GM23338 (cell line): Measurements from ENCODE around the gene KSR2.

Experiments used
- CREB1 ChIP-seq: fragments of 250-450 bp; sonication (Bioruptor Pico); IDR thresholded peaks from 2 replicates; pipeline ENCODE4 v1.5.0; 2020; ENCODE audit warnings: low read depth, mild to moderate bottlenecking, moderate library complexity
- CTCF ChIP-seq, 2 experiments: fragments of 200-600 bp in 1 of 2; sonication (generic) in 1 of 2; conservative IDR thresholded peaks; 2 replicates each; pipeline versions ENCODE4 v1.5.1 to v1.6.1; 2016 to 2017; ENCODE audit warnings: antibody characterized with exemption in 2 of 2, low read depth in 2 of 2, mild to moderate bottlenecking in 2 of 2, moderate library complexity in 1 of 2
- EZH2 ChIP-seq: fragments of 200-600 bp; sonication (generic); IDR thresholded peaks from one replicate; pipeline ENCODE4 v1.8.0; 2017; ENCODE audit warnings: antibody characterized with exemption, mild to moderate bottlenecking, low read depth; ENCODE audit not compliant: unreplicated experiment
- EZH2phosphoT487 ChIP-seq: fragments of 200-600 bp; sonication (generic); IDR thresholded peaks from one replicate; pipeline ENCODE4 v1.8.1; 2018; ENCODE audit warnings: antibody characterized with exemption; ENCODE audit not compliant: unreplicated experiment
- JUNB ChIP-seq: IDR thresholded peaks from one replicate; pipeline ENCODE4 v1.6.1; 2016; ENCODE audit warnings: antibody characterized with exemption; ENCODE audit not compliant: unreplicated experiment
- POLR2AphosphoS5 ChIP-seq: IDR thresholded peaks from 2 replicates; pipeline ENCODE4 v1.6.1; 2016; ENCODE audit warnings: antibody characterized with exemption, low read depth
- ZNF462 ChIP-seq: fragments of 250-450 bp; sonication (Bioruptor Pico); IDR thresholded peaks from 2 replicates; pipeline ENCODE4 v1.5.0; 2020; ENCODE audit warnings: mild to moderate bottlenecking, moderate library complexity
- TF ChIP-seq, protein P1 (sequence below): IDR thresholded peaks from one replicate; pipeline ENCODE4 v1.6.1; 2018; ENCODE audit warnings: antibody characterized with exemption; ENCODE audit not compliant: unreplicated experiment

- TF ChIP-seq CTCF (conservative IDR thresholded peaks at IDR 0.05; ENCODE audit: low read depth in 2 of 2) (no peak), JUNB (no peak), POLR2AphosphoS5 (no peak), EZH2 (no peak), EZH2phosphoT487 (no peak), CREB1 (no peak), ZNF462 (CRISPR knock-in tag) (no peak)
- TF ChIP-seq, protein P1, sequence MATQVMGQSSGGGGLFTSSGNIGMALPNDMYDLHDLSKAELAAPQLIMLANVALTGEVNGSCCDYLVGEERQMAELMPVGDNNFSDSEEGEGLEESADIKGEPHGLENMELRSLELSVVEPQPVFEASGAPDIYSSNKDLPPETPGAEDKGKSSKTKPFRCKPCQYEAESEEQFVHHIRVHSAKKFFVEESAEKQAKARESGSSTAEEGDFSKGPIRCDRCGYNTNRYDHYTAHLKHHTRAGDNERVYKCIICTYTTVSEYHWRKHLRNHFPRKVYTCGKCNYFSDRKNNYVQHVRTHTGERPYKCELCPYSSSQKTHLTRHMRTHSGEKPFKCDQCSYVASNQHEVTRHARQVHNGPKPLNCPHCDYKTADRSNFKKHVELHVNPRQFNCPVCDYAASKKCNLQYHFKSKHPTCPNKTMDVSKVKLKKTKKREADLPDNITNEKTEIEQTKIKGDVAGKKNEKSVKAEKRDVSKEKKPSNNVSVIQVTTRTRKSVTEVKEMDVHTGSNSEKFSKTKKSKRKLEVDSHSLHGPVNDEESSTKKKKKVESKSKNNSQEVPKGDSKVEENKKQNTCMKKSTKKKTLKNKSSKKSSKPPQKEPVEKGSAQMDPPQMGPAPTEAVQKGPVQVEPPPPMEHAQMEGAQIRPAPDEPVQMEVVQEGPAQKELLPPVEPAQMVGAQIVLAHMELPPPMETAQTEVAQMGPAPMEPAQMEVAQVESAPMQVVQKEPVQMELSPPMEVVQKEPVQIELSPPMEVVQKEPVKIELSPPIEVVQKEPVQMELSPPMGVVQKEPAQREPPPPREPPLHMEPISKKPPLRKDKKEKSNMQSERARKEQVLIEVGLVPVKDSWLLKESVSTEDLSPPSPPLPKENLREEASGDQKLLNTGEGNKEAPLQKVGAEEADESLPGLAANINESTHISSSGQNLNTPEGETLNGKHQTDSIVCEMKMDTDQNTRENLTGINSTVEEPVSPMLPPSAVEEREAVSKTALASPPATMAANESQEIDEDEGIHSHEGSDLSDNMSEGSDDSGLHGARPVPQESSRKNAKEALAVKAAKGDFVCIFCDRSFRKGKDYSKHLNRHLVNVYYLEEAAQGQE, result no peak
These were observed 521.0 kb downstream of the KSR2 start for GRCh38 chr12:117447665-117448366.
